ENCODE measurements around the gene RPL38.
A peak's percentile ranks its signal among the peaks of the same experiment; 100 is the strongest.

Gene RPL38

DNA sequence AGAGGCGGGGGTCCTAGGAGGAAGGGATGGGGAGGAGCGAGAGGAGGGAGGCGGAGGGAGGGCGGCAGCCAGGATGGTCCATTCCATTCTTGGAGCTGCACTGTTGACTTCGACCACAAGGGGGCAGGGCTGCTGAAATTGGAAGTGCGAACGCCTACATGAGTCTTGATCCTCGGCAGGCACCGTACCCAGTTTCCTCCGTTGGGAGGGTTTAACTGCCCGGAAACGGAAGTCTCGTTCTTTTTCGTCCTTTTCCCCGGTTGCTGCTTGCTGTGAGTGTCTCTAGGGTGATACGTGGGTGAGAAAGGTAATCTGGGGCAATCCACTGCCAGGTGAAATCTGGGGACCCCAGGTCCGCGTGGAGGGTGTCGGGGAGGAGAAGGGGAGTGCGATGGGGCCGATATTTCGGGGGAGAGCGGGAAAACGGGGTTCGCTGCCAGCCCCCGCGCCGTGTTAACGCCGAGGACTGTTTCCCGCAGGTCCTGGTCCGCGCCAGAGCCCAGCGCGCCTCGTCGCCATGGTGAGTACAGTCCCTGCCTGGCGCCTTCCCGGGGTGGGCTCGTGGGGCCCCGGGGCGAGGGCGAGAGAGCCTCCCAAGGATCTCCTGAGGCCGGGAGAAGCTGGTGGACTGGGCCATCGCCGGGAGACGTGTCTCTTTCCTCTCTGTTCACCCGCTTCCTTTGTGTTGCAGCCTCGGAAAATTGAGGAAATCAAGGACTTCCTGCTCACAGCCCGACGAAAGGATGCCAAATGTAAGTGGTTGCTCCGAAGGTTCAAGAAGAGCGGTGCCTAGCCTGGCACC, at the start of gene RPL38:
Gene RPL38, plus strand, starts transcription at position 240 of the 802 bp plus-strand sequence. Its CDS starts 278 bp downstream, at position 518.
- DNase-seq (ENCODE audit: extremely low read depth in 1 of 2, low read depth in 1 of 2) = peak; percentile 82 to 94

DNA sequence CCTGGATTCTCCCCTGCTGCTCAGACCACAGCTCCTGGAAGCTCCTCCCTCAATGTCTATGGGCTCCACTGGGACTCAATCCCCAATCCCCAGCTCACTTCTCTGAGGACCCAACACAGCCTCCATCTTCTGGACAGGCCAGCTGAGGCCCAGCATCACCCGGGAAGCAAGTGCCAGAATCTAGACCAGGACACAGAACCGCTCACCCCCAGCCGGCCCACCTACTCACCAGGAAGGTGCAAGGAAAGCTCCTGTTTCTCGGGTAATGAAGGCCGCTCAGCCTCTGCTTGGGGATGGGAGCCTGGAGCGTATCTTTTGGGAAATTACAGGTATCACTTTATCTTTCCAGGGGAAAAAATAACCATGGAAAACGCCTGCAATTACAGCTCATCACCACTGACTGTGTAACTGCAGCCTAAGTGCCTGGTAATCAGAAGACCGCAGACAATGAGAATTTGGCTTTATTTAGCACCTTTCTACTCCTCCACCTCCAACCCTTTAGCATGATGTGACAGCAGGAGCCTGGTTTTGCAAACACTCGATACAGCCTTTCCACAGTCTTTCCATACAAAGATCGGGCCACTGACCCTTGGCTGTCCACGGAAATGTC, 49.6 kb upstream of the RPL38 start:
- no peak for DNase-seq (ENCODE audit: extremely low read depth in 1 of 2, low read depth in 1 of 2)

DNA sequence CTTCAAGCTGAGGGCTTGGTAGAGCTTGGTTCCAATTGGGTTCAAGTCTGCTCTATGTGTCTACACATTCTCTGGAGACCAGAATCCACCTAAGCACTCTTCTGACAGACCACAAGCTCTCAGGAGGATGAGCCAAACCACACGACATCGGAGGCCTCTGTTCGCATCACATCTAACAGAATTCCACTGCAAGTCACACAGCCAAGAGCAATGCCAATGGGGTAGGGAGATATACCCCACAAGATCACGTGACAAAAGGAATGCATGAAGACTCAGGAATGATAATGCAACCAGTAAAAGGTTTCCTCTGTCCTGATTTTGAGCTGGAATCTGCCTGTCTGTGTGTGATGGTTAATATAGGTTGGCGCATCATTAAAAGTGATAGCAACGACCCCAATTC, 46.6 kb upstream of the RPL38 start:
- DNase-seq (ENCODE audit: extremely low read depth in 1 of 2, low read depth in 1 of 2) = no peak

DNA sequence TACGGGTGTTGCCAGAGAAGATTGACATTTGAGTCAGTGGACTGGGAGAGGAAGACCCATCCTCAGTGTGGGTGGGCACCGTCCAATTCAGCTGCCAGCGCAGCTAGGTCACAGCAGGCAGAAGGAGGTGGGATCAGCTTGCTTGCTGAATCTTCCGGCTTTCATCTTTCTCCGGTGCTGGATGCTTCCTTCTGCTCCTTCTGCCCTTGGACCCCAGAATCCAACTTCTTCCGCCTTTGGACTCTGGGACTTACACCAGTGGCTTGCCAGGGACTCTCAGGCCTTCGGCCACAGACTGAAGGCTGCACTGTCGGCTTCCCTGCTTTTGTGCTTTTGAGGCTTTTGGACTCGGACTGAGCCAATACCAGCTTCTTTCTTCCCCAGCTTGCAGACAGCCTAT, 46.1 kb upstream of the RPL38 start:
- no peak for DNase-seq (ENCODE audit: extremely low read depth in 1 of 2, low read depth in 1 of 2)

DNA sequence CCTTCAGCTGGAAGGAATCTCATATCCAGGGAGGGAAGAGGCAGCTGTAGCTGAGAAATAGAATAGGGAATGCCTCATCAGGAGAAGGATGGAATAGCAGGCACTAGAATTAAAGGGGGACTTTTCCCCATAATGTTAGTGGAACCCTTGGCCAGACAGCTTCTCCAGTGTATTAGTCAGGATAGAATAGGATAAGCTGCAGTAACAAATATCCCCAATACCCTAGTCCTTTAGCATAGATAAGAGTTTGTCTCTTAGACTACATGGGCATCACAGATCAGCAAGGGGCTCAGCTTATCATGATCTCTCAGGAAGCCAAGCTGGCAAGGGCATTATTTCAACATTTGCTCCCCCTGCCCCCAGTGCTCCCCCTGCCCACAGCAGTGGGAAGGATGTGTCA, 44.7 kb upstream of the RPL38 start:
- DNase-seq (ENCODE audit: extremely low read depth in 1 of 2, low read depth in 1 of 2) = no peak

DNA sequence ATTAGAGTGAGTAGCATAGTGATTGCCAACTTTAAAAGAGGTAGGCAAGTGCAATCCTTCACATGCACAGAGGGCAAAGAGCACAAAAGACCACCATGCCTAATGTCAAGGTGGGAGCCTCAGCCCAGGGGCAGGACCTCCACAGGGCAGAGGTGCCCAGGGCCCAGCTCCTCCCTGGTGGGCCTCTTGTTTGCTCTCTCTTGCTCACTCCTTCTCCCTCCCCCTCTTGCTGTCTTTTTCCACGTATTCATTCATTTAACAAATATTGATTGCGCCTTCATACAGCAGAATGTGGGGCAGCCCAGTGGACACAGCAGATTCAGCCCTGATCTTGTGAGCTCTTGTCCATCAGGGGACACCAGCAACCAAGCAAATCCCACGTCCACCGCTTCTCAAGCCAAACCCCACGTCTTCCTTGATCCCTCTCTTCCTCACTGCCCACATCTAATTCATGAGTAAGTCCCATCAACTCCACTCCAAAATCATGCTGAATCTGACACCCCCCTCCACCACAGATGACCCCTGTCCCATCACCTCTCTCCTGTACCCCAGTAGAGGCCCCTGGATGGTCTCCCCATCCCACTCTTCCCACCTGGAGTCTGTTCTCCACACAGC, 44.1 kb upstream of the RPL38 start:
- no peak for DNase-seq (ENCODE audit: extremely low read depth in 1 of 2, low read depth in 1 of 2)

DNA sequence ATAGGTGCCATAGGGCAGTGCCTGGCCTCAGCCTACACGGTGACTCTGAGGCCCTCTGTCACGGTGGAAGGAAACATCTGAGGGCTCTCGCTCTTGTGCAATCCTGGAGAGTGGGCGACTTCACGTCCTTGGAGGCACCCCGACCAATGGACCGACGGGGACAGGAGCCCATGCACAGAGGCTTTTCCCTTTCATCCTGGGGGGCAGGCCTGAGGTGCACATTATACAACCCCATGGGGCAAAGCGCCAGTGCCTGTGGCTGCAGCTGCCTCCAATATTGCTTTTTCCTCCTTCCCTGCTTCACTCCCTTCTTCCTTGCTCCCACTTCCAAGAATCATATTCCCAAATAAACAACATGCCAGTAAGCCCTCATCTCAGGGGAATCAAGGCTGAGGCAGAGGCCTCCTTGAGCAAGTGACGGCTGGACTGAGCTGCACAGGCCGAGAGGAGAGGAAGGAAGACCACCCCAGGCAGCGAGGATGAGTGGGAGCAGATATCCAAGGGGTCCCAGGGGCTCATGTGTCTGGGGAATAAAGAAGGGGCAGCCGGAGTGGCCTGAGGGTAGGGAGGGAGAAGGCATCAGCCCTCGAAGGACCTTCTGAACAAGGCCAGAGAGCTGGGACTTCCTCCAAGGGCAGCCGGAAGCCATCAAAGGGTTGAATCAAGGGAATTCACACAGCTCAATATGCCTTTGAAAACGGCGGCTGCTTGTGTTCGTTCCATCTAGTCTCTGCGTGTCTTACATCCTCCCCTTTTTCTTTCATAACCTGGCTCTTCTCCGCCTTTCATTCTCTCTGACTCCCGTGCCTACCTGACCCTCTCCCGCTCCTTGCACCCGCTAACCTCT, 42.6 kb upstream of the RPL38 start:
- no peak for DNase-seq (ENCODE audit: extremely low read depth in 1 of 2, low read depth in 1 of 2)

DNA sequence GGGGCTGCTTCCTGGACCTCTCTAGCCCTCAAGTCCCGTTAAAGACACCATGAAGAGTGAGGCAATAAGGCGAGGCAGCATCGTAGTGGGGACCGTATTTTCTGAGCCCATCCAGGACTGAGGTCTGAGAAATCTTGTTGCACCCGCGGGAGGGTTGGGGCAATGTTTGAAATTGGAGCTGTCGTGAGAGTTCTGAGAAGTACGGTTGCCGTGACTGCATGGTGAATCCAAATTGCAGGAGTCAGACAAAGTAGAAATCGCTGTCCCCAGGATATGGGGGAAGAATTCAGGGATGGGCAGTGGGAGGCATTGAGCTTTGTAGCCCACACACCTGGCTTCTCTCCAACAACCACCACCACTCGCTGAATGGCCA, 42.0 kb upstream of the RPL38 start:
- DNase-seq (ENCODE audit: extremely low read depth in 1 of 2, low read depth in 1 of 2) = no peak

DNA sequence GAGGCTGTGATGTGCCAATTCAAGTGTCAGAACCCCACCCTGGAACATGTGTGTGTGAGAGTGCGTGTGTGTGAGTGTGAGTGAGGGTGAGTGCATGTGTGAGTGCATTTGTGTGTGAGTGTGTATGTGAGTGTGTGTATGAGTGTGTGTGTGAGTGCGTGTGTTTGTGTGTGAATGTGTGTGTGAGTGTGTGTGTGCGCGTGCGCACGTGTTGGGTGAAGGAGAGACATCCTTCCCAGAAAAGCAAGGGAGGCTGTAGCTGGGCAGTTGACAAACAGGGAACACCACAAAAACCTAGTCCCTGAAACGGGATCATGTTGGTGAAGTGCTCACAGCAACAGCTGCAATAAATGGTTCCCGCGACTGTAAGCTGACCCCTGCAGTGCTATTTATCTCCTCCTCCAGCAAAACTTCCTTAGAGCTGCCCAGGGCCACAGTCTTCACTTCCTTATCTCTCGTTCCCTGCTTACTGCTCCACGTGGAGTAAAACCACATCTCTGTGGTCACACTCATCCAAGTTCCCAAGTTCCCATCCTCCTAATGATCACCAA, 40.1 kb upstream of the RPL38 start:
- DNase-seq (ENCODE audit: extremely low read depth in 1 of 2, low read depth in 1 of 2) = no peak

DNA sequence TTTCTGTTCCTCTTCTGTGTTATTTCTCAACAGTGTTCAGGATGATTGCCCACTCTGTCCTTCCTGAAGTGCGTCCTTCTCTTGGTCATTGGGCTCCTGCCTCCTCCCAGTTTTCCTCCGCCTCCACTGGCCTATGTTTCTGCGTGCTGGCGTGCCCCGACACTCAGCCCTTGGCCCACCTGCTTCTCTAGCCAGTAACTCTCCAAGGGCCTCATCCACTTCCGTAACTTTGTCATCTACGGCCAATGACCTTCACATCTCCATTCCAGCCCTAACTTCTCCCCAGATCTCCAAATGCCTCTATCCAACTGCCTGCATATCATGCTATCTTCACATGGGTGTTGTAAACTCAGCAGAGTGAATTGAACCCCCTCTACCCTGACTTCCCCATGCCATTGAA, 39.6 kb upstream of the RPL38 start:
- no peak for DNase-seq (ENCODE audit: extremely low read depth in 1 of 2, low read depth in 1 of 2)

DNA sequence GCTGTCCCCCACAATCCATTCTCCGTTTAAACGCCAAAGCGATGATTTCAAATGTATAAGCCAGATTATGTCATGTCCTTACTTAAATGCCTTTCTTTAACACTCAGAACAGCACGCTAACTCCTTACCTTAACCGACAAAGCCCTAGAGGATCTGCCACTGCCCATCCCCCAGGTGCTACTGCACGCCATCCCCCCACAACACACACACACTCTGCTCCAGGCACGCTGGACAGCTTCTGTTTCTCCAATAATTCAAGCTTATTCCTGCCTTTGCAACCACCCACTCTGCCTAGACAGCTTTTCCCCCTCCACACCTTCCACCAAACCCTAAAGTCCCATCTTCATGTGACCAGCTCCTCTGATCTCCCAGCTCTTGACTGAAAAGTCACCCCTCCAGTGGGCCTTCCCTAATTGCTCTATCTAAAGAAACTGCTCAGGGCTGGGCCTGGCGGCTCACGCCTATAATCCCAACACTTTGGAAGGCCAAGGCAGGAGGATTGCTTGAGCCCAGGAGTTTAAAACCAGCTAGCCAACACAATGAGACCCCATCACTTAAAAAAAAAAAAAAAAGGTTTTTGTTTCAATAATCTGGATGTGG, 38.9 kb upstream of the RPL38 start:
- DNase-seq (ENCODE audit: extremely low read depth in 1 of 2, low read depth in 1 of 2) = no peak

DNA sequence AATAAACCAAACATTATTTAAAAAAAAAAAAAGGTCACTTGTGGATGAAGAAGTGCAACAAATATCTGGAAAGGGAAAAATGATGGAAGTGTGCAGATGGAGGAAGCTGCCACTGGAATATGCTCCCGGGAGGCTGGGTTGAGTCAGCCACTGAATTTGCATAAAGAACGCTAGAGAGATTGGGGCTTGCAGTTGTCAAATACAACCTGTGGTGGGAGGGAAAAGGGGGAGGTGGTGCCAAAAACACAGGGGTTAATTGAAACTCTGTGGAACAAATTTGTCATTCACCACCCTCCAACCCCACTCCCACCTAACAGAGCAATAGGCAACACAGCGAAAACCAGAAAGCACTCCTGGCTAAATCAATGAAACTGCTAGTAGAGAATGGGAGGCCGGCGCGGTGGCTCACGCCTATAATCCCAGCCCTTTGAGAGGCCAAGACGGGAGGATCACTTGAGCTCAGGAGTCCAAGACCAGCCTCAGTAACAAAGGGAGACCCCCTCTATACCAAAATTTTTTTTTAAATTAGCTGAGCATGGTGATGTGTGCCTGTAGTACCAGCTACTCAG, 37.6 kb upstream of the RPL38 start:
- DNase-seq (ENCODE audit: extremely low read depth in 1 of 2, low read depth in 1 of 2) = no peak

DNA sequence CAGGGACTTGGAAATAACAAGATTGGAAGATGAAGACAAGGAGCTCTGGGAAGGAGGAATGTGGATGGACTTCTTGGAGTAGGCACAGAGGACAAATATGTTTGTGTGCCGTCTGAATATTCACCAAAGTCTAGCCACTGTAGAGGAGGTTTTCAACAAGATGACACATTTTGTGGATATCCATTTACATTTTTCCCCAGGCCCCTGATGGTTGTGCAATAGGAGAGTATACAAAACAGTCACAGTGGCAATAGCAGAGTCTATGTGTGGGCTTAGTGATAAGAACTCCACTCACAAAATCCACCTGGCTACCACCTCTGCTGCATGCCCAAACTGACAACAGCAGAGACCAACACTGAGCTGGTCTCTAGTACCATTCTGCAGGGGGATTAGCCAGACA, 32.6 kb upstream of the RPL38 start:
- no peak for DNase-seq (ENCODE audit: extremely low read depth in 1 of 2, low read depth in 1 of 2)

DNA sequence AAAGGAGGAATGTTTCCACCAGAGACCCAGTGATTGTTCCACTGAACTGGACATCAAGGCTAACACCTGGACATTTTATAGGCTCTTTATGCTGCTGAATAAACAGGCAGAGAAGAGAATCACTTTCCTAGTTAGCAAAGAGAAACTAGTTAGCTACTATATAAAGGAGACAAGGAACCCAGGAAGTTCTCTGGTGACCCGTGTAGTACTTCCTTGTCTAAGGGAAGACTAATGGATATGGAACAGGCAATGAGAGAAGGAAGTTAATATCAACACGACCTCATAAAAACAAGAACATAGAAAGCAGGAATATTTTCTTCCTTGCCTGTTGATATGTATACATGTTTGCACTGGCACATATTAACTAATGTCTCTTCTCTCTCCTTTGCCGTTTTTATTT, 30.8 kb upstream of the RPL38 start:
- no peak for DNase-seq (ENCODE audit: extremely low read depth in 1 of 2, low read depth in 1 of 2)

DNA sequence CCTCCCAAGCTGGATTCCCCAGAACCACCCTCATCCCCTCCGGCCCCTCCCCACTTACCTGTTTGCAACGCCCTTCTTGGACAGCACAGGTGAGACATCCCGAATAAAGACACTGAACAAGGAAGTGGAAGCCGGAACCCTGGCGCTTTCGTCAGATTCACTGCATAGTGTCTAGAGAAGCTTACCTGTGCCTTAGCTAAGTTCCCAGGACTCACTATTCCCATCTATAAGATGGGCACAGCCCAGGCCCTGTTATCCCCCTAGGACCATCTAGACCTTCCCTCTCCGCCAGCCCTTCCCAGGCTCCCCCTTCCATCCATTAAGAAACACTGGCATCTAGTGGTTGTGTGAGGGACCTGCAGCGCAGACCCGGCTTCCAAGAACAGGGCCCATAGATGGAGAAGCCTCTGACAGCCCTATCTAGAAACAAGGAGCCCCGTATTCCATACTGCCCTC, 26.9 kb upstream of the RPL38 start:
- peak in 1 of 2 donors; percentile 15 for DNase-seq (ENCODE audit: extremely low read depth in 1 of 2, low read depth in 1 of 2)

DNA sequence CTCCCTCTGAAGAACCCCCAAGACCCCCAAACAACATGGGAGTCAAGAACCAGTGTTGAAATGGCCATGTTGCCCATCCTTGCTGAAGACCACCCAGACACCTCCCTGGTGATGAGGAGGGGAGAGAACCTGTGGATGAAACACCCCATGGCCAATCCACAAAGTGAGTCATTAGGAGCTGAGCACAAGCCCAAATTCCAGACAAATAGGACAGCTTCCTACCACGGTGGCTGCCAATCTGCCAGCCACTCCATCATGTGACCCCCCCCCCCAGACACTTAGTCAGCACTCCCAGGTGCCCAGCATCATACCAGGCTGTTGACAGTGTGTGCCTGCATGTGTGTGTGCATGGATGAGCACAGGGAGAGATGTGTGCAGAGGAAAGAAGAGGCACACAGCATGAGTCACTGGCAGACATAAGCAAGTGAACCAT, 26.4 kb upstream of the RPL38 start:
- DNase-seq (ENCODE audit: extremely low read depth in 1 of 2, low read depth in 1 of 2) = no peak

DNA sequence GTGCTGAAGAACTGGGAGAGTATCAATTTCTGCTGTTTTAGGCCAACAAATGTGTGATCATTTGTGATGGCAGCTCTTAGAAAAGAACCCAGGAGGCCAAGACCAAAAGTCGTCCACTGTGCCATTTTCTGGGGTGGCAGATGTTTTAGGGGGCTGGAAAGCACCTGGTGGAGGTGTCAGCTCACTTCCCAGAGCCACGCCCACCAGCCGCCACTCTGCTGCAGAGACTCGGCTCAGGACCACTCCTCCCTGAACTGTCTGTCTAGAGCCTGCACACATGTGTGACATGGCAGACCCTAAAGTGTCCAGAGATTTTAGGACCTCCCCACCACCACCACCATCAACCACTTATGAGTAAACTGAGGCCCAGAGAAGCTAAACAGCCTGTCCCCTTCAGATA, 23.9 kb upstream of the RPL38 start:
- DNase-seq (ENCODE audit: extremely low read depth in 1 of 2, low read depth in 1 of 2) = no peak

DNA sequence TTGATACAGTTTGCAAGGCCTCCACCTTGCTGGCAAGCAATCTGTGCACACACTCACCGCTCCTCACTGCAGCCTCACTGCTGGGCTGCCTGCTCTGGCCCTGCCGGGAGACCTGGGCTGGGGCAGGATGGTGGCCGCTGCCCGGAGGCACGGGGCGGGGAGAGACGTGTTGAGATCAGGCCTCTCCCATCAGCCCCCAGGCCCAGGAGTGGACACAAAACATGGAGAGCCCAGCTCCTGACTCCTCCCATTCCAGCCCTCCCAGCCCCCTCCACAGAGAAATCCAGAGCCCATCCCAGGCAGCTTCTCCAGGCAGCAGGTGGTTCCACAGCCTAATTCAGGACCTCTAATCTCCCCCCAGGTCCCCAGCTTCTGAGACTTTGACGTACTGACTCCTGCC, 23.1 kb upstream of the RPL38 start:
- DNase-seq (ENCODE audit: extremely low read depth in 1 of 2, low read depth in 1 of 2) = no peak

DNA sequence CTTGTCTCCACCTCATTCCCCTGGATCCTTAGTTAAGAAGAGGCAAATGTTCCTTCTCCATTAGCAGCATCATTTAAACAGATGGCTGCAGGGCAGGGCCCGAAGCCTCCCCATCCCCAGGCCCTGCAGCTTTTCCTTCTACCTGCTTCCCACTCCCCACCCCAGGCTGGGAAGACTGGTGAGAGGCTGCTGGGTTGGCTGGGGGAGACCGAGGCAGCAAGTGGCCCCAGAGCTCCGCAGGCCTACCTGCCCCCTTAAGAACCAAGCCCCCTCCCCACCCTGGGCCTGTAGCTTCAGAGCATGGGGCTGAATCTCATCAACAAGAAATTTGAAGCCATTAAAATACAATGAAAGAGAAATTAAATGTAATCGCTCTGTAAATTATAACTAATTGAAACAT, 22.1 kb upstream of the RPL38 start:
- DNase-seq (ENCODE audit: extremely low read depth in 1 of 2, low read depth in 1 of 2) = no peak

DNA sequence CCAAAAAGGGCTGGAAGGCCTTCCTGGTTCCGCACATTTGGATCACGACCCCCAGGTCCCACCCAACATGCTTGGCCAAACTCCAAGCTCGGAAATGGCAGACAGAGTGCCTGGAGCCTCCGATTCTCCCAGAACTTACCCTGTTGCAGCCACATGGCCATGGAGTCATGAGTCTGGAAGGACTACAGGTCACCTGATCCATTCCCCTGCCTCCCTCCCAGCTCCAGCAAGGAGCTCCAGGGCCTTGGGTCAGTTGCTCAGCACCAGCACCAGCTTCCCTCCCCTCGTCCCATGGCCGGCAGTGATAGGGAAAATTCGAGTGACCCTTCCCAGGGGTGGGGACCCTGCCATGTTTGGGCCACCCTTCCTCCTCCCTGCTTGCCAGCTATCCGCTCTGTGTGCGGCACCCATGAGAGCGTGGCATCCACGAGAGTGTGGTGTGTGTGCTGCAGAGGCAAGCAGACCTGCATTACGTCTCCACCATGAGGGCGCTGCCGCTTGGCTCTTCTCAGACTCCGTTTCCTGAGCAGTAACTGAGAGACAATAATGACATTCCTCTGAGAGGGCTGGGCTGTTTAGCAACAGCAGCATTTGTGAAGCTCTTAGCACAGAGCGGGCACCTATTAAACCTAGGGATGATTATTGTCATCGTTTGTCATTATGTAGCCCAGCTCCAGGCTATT, 21.3 kb upstream of the RPL38 start:
- no peak for DNase-seq (ENCODE audit: extremely low read depth in 1 of 2, low read depth in 1 of 2)

Measured in stimulated activated CD8-positive, alpha-beta memory T cell treated with anti-CD3 and anti-CD28 coated beads, Interleukin-7, amount 100 ng/mL, for 48 hours (primary cell).